ENCODE results near the gene FXYD3.
A peak's percentile ranks its signal among the peaks of the same experiment; 100 is the strongest.

The FXYD3 gene

DNA sequence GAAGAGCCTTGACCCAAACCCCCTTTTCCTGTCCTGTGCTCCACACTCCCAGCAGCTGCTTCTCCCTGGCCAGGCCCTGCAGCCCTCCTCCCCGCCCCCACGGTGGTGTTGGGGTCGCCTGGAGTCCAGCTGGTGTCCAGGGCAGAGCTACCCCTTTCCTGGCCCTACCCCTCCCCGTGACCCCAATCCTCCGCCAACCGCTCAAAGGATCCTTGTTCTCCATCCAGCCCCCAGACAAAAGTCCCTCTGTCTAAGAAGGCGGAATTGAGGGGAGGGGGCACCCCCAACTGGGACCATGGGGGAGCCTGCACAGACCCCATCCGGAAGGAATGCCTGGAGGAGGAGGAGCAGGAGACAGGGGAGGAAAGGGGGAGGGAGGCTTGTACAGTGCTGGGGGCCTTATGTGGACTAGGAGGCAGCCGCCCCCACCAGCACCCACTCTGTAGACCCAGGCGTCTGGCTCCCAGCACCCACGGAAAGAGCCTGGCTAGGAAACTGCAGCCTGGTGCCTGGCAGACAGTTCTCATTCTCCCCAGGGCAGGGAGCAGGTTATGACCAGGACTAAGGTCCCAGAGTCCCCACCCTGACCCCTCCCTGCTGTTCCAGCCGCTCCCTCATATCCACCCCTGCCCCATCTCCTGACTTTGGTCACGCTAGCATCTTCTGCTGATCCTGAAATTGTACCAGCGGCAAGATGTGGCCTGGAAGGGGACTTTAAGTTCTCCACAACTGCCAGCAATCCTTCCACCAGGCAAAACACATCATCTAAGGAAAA, at the start of gene FXYD3:
Gene FXYD3, plus strand, starts transcription at position 647 of the 775 bp plus-strand sequence. CDS start 3,554 bp downstream, outside the sequence.
- no peak for DNase-seq

DNA sequence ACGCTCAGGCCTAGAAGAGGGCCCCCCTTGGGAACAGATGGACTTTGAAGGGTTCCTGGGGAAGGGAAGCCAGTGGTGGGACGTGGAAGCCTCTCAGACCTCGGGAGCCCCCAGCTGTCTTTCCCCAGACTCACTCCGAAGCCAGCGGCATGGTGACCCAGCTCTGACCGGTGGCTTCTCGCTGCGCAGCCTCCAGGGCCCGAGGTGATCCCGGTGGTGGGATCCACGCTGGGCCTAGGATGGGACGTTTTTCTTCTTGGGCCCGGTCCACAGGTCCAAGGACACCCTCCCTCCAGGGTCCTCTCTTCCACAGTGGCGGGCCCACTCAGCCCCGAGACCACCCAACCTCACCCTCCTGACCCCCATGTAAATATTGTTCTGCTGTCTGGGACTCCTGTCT, 49.5 kb upstream of the FXYD3 start:
- DNase-seq: no peak

DNA sequence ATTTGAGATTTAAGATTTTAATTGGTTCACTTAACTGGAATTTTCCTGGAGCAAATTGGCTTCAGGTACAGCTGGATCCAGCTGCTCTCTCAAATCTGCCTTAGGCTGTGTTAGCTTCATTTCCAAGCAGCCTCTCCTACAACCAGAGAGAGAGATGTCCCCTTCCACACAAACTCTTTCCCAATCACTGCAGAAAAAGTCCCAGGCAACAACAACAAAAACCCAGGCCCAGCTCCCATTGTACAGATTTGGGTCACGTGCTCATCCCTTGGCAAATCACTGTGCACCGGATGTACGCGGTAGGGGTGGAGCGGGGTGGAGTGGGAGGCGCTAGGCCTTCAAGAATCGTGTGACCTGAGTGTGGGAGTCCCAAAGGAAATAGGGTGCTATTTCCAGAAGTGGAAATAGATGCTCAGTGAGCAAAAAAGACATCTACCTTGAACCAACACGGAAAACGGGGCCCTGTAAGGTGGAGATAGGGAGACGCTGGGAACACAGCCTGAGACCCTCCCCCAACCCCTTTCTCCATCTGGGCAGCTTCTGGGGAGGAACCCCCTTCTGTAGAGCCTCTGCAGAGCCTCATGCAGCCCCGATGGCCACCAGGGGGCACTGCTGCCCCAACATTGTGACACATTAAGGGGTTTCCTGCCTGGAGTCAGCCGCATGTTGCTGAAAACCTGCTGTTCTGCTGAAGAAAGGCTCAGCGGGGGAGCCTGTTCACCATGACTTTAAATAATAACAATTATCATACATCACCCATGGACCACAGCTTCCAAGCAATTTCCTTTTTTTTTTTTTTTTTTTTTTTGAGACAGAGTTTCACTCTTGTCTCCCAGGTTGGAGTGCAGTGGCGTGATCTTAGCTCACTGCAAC, 48.7 kb upstream of the FXYD3 start:
- DNase-seq: peak; percentile 92

DNA sequence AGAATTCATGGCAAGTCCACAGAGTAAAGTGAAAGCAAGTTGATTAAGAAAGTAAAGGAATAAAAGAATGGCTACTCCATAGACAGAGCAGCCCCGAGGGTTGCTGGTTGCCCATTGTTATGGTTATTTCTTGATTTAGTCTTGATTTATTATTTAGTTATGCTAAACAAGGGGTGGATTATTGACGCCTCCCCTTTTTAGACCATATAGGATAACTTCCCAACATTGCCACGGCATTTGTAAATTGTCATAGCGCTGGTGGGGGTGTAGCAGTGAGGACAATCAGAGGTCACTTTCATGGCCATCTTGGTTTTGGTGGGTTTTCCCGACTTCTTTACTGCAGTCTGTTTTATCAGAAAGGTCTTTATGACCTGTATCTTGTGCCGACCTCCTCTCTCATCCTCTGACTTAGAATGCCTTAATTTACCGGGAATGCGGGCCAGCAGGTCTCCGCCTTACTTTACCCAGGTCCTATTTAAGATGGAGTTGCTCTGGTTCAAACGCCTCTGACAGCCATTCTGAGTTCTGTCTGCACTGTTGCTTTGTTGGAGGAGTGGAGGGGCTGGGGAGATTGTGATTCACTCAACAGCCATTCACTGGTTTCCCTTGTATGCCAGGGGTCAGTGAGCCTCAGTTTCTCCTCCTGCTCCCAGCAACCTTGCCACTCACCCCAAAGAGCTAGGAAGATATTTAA, 46.5 kb upstream of the FXYD3 start:
- no peak for DNase-seq

DNA sequence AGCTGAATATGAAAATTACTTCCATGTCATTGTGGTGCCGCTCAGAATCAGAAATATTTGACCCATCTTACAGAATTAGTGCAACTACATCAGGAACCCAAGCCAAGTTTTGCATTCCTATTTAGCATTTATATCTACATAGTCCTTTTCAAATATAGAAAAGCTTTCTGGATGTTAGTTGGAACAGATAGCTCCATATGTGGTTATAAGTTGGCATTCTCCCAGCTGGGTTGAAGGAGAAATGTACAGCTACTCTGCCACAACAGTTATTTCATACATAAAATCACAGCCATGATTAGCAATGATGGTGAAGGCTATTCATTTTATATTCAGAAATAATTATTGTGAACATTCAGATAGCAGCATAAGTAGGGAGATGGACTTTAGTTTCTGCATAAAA, 45.9 kb upstream of the FXYD3 start:
- no peak for DNase-seq

- DNase-seq: no peak
These were observed 45.2 kb upstream of the FXYD3 start for GRCh38 chr19:35070471-35070870.

DNA sequence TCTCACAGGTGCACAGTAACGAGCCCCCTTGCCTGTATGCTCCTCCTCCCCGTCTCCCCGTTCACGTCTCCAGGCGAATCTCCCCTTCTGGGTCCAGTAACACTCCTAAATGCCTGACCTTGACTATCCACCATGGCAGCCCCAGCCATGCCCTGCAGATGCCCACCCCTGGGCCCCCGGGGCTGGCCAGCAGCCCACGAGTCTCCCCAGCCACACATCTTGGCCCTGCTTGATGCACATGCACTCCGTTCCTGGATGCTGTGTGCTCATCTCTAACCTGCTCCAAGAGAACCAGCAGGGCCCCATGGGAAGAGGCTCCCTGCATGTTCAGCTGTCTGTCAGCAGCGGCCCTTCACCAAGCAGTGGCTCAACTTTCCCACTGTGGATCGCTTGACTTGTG, 42.1 kb upstream of the FXYD3 start:
- no peak for DNase-seq

GRCh38 chr19:35073941-35074340, 41.7 kb upstream of the FXYD3 start:
- DNase-seq: no peak

DNA sequence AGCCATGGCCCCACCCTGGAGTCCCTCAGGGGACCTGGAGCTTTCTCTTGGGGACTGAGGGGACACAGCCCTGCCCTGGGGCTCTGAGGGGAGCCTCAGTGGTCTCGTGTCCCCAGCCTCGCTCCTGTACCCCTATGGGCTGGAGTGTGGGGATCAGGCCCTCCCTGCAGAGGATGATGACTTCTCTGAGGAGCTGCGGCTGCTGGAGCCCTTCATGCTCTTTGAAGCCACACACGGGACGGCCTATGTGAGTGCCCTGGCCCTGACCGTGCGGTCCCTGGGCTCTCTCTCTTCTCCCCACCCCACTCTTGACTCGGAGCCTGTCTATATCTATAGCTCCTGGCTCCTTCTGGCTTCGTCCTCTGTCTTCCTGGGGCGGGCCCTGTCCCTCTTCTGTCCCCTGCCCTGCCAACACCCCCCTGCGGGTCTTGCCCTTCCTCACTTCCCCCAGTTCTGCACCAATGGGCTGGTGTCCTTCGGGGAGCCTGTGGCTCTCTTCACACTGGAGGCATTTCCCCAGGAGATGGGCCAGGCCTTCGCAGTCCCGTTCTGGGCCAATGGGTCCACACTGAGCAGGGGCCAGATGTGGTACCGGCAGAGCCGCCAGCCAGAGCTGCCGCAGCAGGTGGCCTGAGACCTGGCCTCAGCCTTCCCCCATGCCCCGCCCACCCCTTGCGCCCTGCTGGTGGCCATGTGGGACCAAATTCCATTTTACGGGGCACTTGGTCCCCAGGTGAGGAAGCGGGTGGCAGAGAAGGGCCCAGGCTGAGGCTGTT, 41.0 kb upstream of the FXYD3 start:
- DNase-seq: no peak

DNA sequence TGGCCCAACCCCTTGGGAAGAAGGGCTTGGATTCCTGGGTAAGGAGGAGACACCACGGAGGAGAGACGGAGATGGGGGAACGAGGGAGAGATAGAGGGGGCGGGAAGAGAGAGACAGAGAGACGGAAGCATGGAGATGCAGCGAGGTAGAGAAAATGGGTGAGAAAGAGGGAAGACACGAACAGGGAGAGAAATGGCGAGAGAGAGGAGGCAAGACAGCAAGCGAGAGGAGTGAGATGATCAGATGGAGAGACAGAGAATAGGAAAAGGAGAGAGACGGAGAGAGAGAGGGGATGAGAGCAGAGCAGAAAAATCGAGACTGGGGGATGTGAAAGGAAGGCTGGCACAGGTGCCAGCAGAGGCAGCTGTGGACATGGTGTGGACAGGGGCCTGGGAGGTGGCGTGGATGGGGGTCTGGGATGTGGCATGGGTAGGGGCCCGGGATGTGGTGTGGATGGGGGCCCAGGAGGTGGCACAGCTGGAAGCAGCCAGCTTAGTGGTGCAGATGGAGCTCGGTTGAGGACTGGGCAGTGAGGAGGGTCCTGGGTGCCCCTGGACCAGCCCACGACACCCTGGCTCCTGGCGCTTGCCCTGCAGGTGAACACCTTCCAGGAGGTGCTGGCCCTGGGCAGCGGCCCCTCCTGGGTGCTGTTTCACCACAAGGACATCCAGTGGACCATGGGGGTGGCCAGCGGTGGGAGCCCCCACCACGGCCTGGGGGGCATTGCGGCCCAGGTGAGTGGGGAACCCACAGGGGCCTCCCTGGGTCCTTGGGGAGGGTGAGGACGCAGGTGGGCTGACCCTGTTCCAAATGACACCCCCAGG, 40.2 kb upstream of the FXYD3 start:
- DNase-seq: no peak

DNA sequence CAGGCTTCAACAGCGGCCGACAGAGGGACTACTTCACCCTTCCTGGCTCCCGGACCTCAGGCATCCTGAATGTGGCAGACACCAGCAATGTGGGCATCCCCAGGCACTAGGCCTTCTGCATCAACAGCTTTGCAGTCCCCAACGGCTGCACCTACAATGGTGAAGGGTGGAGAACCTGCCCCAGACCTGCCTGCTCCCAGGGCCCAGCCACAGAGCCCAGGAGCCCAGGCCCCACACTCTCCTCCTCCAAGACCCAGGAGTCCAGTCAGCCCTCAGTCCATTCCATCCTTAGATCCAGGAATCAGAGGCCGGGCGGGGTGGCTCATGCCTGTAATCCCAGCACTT, 39.6 kb upstream of the FXYD3 start:
- DNase-seq: no peak

GRCh38 chr19:35076657-35077056, 39.0 kb upstream of the FXYD3 start:
- DNase-seq: no peak

GRCh38 chr19:35077411-35078223, 38.0 kb upstream of the FXYD3 start:
- DNase-seq: no peak

GRCh38 chr19:35079826-35080225, 35.8 kb upstream of the FXYD3 start:
- DNase-seq: no peak

DNA sequence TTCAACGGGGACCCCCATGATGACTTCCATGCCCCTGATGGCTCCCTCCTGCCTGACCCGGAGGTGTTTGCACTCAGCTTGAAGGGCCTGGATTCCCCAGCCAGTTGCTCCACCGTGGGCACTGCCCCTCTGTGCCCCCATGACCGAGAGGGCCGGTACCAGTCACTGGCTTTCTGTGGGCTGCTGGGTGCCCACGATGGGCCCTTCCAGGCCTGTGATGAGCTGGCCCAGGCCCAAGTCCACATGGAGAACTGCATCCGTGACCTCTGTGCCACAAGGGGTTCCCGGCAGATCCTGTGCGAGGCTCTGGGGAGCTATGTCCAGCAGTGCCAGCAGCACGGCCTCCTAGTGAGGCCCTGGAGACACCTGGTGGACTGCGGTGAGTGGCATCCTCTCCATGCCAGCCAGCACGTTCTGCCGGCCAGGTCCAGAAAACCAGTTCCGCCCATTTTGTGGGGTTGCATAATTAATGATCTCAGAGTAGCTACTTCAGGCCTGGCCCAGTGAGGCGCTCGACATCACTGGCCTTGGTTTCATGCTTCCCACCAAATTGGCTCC, 34.9 kb upstream of the FXYD3 start:
- DNase-seq: no peak

DNA sequence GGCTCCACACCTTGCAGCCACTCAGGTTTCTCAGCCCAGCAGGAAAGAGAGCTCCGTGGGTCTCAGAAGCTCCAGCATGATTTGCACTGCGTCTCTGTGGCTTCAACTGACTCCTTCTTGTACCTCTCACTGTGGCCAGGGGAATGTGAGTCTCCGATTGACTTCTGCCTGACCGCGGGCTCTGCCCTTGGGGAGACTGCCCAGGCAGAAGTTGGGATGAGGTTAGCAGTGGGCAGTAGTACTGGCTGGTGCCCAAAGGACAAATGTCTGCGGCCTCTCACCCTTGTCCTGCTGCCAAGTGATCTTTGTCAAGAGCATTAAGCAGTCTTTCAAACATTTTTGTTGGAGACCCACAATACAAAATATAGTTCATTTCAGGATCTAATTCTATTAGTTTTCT, 34.4 kb upstream of the FXYD3 start:
- DNase-seq: no peak

DNA sequence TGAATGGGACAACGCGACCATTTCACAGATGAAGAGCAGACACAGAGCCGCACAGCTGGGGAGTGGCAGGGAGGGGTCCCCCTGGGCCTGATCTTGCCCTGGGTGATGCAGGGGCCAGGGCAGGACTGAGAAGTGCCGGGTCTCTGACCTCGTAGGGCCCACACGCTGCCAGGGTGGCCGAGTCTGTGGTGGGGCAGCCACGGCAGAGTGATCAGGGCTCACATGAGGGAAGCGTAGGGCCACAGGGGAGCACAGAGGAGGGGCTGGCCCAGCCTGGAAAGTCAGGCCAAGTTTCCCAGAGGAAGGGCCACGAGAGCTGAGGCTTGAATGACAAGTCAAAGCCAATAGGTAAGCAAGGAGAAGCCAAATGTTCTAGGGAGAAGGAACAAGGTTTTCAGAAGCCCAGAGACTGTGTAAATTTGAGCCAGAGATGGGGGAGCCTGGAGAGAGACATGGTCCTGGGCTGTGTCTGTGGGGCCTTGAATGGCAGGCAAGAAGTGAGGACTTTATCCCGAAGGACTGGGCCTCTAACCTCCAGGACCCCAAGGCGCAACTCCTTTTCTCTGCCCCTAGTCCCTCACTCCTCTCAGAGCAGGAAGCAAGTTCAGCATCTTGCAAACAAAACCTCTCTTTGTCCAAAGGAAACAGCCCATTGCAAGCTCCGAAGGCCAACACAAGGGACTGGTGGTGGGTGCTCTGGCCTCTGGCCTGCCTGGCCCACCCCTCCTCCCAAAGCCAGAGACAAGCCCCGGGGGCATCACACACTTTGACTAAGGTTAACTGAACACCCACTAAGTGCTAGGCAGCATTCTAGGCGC, 31.7 kb upstream of the FXYD3 start:
- no peak for DNase-seq

- no peak for DNase-seq
These were observed 31.2 kb upstream of the FXYD3 start for GRCh38 chr19:35084509-35084762.

DNA sequence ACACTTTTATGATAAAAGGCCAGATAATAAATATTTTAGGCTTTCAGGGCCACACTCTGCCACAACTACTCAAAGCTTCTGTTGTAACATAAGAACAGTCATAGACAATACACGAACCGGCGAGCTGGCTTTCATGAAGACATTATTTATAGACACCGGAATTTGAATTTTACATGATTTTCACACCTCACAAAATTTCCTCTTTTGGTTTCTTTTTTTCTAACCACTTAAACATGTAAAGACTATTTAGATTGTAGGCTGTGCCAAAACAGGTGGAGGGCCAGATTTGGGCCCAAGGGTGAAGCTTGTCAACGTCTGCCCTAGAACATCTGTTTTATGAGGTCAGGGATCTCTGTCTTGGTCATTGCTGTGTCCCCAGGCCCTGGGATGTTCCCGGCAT, 29.7 kb upstream of the FXYD3 start:
- DNase-seq: no peak

- no peak for DNase-seq
These were observed 29.2 kb upstream of the FXYD3 start for GRCh38 chr19:35086455-35086854.
